Nasal cavity respiratory epithelium epithelial cell of viscerocranial mucosa (primary cell): ENCODE measurements around the gene CDKN1C. TPM values are rescaled to one million over a fixed set of nuclear protein-coding genes. Genes with fewer than 3 reads are reported as not detected.

Experiments used
- total RNA-seq: library from RNA; depleted of rRNA; stranded (reverse); fragments of >200 nt; gene quantifications from 2 replicates; pipeline ENCODE4 v1.2.3, GENCODE V29; 2014

The CDKN1C gene
- total RNA-seq = 3.4 and 10.3 TPM in 2 replicates

DNA sequence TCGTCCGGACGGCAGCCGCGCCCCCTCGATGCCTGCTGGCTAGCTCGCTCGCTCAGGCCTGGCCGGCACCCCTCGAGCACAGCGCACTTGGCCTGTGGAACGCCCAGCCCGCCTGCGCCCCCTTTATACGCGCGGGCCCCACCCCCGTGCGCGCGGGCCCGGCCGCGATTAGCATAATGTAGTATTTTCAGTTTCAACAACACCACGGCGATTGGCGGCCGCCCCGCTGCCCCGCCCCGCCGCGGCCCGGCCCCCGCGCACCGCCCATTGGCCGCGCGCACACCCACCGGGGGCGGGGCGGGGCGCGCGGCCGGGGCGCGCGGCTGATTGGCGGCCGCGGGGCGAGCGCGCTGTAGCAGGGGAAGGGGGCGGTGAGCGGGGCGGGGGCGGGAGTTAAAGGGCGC, at the start of gene CDKN1C:
Gene CDKN1C (minus strand): TSS at position 98 of the 404 bp plus-strand sequence. CDS start 319 bp downstream, outside the sequence.

DNA sequence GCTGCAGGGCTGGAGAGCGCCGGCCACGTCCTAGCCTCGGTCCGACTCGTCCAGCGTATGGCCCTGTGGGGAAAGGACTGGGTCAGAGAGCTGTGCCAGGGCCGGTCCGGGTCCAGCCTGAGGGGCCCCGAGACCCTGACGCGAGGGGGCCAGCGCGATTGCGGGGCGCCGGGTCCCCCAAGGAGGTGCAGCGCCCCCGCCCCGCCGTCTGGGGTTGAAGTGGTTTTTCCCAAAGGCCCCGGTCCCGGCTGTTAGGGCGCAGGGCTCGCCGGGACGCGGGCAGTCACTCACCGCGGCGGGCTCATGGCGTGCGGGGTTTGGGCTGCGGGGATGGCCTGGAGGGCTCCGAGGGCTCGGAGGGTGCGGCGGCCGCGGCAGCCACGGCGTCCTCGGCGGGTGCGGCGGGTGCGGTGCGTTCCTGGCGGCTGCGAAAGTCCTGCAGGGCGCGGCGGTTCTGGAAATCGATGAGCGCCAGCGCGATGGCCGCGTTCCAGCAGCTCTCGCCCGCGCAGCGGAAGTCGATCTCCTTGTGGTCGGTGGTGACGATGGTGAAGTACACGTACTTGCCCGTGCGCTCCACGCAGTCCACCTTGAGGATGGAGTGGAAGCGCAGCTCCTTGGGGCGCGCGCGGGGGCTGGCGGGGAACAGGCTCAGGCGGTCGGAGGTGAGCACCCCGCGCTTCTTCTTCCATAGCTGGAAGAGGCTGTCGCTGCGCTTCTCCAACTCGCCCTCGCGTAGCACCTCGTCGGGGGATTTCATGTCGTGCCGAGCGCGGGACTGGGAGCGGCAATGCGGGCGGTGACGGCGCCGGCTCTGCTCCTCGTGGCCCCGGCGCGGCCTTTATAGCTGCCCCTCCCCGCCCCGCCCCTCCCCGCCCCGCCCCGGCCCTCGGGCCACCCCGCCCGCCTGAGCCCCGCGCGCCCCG, 43.3 kb upstream of the CDKN1C start, which contains the start of gene PHLDA2:
Gene PHLDA2 (minus strand): TSS at position 816 of the 926 bp plus-strand sequence. CDS start 56 bp downstream, at position 760.

Other genes with a start within 250 kb of the CDKN1C start
- gene KCNQ1OT1, start 185.8 kb downstream of the CDKN1C start, total RNA-seq = 0.34 and 0.93 TPM in 2 replicates
- 9.9 and 22.9 TPM in 2 replicates for gene PHLDA2, start 43.6 kb upstream of the CDKN1C start, total RNA-seq
- 212 and 231 TPM in 2 replicates for gene NAP1L4, start 106.6 kb upstream of the CDKN1C start, total RNA-seq
- gene CARS1, start 171.6 kb upstream of the CDKN1C start, total RNA-seq = 122 and 124 TPM in 2 replicates